ENCODE data around the gene HS3ST3A1.

GRCh38 chr17:13521784-13522183 is 79.9 kb downstream of the HS3ST3A1 start:
- TF ChIP-seq EZH2 (IDR thresholded peaks at IDR 0.05; ENCODE audit: insufficient read depth, poor library complexity, severe bottlenecking) (no peak), EZH2phosphoT487 (IDR thresholded peaks at IDR 0.05; ENCODE audit: insufficient read depth, low read depth) (no peak)

Measured in GM23248 (cell line).